NCI-H1092 (cell line): ENCODE measurements around the gene UCP3.

Experiments used
- DNase-seq: peaks from one replicate; lab custom pipeline; 2025; lab: John Stamatoyannopoulos, UW

Gene UCP3

GRCh38 chr11:73977856-73978519, 30.9 kb downstream of the UCP3 start:
- no peak for DNase-seq

DNA sequence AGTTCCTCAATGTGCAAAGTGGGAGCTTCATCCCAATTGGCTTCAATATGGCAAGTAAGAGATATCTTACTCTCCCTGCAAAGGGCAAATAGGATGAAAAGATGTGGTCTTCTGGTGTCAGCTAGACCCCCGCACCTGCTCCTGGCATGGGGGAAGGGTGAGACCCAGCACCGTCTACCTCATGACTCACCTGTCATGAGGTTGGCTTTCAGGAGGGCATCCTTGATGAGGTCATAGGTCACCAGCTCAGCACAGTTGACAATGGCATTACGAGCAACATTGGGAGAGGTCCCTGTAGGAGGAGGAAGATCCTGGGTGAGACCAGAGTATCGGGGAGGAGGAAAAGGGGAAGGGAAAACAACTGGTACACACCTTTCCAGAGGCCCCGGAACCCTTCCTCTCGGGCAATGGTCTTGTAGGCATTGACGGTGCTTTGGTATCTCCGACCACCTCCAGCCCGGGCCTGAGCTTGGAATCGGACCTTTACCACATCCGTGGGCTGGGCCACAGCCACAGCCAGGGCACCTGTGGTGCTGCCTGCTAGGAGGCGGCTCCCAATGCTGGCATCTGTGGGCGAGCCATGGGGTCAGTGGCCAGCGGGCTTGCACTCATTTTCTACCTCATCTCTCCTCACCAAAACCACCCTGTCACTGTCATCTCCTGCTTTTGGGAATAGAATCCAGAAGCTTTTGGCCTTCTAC, 32.3 kb downstream of the UCP3 start:
- no peak for DNase-seq

DNA sequence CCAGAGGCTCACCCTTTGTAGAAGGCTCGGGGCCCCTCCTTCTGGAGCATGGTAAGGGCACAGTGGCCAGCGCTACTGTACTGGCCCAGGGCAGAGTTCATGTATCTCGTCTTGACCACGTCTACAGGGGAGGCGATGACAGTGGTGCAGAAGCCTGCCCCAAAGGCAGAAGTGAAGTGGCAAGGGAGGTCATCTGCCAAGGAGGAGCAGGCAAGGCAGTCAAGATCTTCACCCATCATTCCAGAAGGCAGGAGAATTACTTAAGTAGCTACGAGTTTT, 33.5 kb downstream of the UCP3 start:
- DNase-seq, result no peak

- no peak for DNase-seq
Observed at GRCh38 chr11:73974604-73975478, 34.0 kb downstream of the UCP3 start.

DNA sequence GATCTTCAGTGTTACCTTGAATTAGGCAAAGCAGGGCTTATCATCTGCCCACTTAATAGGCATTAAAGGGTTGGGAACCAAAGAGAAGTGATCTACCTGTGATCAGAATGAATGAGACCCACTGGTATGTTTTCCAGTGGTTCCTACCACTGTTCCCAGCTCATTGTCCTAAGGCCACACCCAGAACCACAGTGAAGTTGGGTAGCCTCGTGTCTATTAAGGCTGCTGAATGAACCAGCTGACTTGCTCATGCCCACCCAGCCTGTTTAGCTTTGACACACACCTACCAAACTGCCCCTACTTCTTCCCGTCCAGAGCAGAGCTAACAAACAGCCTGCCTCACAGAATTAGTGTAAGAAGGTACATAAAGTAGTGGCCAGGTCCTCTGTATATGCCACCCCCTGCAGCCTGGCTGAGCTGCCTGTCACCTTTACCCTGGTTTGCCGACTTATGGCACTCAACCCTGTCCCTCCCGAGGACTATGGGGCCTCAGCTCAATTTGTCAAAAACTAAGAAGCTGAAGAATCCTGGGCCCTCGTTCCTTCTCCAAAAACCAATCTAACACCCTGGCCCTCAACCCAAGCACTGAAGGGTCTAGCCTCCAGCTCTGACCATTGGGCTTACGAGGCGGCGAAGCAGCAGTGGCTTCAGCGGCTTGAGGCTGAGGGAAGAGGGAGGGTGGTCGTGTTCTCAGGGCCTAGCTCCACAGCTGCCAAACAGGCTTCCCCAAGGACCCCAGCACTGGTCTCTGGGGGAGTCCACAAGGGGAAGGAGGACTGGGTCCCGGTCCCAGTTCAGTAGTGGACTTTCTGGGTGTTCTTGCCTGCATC, 36.0 kb downstream of the UCP3 start:
- DNase-seq, result no peak

- DNase-seq, result no peak
Observed at GRCh38 chr11:73972187-73972586, 36.7 kb downstream of the UCP3 start.

GRCh38 chr11:73971175-73971719, 37.6 kb downstream of the UCP3 start:
- no peak for DNase-seq

DNA sequence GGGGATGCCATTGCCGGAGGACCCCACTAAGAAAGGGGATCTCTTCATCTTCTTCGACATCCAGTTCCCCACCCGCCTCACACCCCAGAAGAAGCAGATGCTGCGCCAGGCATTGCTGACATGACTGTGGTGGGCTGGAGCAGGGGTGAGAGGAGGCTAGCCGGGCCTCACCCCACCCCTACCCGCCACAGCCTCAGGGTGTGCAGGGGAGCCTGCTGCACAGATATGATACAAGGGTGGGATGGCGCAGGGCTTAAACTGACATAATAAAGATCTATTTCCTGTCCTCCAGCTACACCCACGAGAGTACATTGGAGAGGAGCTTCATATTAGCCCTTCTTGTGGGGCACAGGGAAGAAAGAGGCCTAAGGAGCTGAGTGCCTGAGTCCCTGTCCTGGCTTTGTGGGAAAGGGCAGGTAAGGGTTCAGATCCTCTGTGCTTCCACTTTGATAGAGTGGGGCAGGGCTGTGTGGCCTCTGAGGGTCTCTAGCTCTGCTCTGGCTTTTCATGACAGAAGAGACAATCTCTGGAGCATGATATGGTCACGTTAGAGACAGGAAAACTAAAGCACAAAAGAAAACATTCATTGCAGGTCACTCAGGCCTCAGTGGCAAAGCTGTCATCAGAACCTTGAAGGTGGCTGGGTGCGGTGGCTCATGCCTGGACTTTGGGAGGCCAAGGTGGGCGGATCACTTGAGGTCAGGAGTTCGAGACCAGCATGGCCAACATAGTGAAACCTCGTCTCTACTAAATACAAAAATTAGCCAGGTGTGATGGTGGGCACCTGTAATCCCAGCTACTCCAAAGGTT, 38.7 kb downstream of the UCP3 start:
- DNase-seq, result no peak

- DNase-seq, result no peak
Observed at GRCh38 chr11:73969091-73969490, 39.8 kb downstream of the UCP3 start.

- DNase-seq, result no peak
Observed at GRCh38 chr11:73968356-73968966, 40.4 kb downstream of the UCP3 start.

- DNase-seq, result no peak
Observed at GRCh38 chr11:73965764-73966121, 43.1 kb downstream of the UCP3 start.

GRCh38 chr11:73965076-73965763, 43.7 kb downstream of the UCP3 start:
- no peak for DNase-seq

DNA sequence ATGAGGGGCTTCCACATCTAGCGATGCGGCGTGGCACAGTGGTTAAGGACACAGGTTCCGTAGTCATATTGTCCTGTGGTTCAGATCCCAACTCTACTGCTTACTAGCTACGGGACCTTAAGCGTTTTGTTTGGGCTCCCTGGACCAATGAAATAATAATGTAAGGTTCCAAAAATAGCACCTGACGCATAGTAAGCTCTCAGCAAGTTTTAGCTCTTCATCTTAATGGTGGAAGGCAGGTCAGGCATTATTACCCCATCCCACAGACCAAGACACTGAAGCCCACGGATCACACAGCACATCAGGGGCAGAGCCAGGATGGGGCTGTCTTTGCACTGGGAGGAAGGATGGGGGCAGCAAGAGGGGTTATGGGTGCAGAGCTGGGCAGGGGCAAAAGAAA, 45.0 kb downstream of the UCP3 start:
- no peak for DNase-seq

- DNase-seq, result no peak
Observed at GRCh38 chr11:73962101-73962705, 46.7 kb downstream of the UCP3 start.

DNA sequence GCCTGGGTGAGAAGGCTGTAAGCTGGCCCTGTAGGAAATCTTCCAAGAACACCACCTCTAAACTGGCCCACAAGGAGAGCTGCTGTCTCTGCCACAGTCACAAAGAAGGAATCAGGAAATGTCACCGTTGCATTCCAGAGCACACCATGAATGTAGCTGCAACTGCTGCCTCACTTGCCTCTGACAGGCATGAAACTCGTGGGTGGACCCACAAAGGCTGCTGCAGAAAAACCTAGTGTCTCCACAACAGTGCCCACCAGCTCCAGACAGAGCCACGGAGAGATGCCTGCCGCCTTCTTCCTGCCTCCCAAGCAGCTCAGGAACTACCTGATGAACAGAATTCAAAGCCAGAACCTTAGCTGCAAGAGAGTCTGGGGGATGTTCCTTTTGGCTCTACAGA, 47.6 kb downstream of the UCP3 start:
- no peak for DNase-seq

- no peak for DNase-seq
Observed at GRCh38 chr11:73958521-73959141, 50.3 kb downstream of the UCP3 start.

DNA sequence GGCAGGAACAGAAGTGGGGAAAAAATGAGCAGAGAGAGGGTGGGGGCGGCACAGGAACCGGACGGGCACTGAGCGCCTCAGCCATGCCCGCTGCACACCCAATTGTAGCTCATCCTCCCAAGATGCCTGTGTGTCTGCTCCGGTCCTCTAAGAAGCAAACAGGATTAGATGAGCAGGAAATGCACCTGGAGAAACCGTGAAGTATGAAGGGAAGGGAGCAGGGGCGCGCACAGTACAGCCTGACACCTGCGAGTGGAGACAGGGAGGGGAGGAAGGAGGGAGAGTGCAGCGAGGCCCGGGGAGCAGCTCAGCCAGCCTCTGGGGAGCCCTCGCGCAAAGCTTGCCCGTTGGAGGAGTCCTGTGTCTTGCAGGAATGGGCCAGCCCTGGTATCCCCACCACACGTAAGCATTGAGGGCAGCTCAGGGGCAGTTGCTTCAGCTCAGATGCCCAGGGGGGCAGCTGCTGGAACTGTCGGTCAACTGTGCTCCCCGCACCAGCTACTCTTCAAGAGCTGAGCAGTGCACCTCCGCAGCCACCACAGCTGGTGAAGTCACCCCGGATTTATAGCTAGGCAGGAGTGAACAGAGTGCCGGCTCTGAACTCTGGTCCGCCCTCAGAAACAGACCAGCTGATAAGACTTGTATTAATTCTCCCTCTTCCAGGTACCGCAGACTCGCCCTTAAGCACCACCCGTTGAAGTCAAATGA, 51.1 kb downstream of the UCP3 start:
- no peak for DNase-seq

DNA sequence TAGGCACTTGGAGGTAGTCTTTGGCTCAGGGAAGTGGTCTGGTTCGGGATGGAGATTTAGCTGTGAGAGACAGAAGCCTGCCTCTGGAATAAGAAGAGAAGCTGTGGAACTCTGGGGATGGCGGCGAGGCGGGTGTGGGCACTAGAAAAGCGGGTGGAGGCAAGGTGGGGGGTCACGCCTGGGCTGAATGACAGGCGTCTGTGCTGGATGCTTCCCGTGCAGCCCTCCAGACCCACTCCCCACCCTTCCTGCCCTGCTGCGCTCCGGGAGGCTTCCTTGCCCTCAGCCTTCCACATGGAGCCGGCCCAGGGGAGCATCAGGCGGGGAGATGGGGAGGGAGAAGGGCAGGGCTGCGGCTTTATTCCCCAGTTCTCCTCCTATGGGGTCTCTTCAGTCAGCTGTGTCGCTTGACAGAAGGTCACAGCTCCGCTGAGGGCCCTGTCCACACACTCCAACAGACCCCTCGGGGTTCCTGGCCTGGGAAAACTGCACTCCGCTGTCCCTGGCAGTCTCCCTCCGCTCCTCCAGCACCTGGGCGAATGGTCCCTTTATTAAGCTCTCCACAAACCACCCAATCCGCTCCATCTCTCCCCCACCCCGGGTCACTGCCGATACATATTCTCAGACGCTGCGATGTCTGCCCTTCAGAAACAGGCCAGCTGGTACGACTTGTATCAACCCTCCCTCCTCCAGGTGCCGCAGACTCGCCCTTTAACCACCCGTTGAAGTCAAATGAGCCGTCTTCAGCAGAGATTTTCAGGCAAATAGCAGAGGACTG, 51.8 kb downstream of the UCP3 start:
- no peak for DNase-seq
